Keratinocyte (primary cell): ENCODE data around the gene FSIP1.

Experiments
- CTCF ChIP-seq, 3 experiments: IDR thresholded peaks in 1 of 3; conservative IDR thresholded peaks in 1 of 3; optimal IDR thresholded peaks in 1 of 3; 2 replicates in 2 of 3; 3 replicates in 1 of 3; pipeline versions ENCODE3 to v1.5.1; 2011; ENCODE audit warnings: low read length in 3 of 3, mild to moderate bottlenecking in 3 of 3, moderate library complexity in 2 of 3, control low read depth in 1 of 3, inconsistent platforms in 1 of 3; ENCODE audit not compliant: insufficient read depth in 2 of 3; ENCODE audit errors: extremely low read depth in 1 of 3
- EZH2 ChIP-seq: IDR thresholded peaks from one replicate; pipeline ENCODE4 v1.6.1; 2012; ENCODE audit warnings: inconsistent platforms, mild to moderate bottlenecking, low read length, moderate library complexity

DNA sequence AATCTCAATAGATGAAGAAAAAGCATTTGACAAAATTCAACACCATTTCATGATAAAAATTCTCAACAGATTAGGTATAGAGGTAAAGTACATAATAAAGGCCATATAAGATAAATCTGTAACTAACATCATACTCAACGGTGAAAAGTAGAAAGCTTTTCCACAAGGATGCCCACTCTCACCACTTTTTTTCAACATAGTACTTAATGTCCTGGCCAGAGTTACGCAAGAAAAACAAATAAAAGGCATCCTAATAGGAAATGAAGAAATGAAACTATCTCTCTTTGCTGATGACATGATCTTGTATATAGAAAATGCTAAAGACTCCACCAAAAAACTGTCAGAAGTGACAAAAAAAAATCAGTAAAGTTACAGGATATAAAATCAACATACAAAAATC, 168.8 kb downstream of the FSIP1 start:
- TF ChIP-seq CTCF (optimal IDR thresholded peaks at IDR 0.05 in 1 of 3, IDR thresholded peaks at IDR 0.05 in 1 of 3, conservative IDR thresholded peaks at IDR 0.05 in 1 of 3; ENCODE audit: extremely low read depth in 1 of 3, insufficient read depth in 2 of 3, low read length in 3 of 3), result no peak
- TF ChIP-seq EZH2, result no peak
